Superior temporal gyrus (tissue), 1 donor: Measurements from ENCODE around the gene TYROBP.
"Not testable (repeated sequence)": the region's sequence is repeated elsewhere in the genome, so short reads cannot be mapped to it uniquely, and the experiment has no call there.

Source experiments
- DNase-seq: peaks from one replicate; pipeline ENCODE4 v3.0.0-alpha.2; 2016; ENCODE audit errors: extremely low spot score

Gene TYROBP

DNA sequence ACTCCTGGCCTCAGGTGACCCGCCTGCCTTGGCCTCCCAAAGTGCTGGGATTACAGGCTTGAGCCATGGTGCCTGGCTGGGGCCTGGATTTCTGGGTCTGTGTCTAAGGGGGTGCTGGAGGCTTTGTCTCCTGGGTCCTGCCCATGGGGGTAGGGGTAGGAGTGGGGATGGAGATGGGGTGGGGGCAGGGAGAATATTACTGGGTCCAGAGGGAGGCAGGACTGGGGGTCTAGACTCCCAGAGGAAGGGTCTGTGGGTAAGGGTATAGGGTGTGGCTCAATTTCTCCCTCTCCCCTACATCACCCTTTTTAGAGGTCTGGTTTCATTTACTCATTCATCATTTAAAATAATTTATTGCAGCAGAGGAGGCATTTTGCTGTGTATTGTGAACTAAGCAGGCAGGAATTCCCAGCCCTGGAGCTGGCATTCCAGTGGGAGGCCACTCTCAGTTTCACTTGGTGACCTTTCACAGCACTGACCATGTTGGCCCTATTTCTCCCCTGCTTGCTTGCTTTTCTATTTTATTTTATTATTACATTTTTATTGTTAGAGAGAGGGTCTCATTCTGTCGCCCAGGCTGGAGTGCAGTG is 6.9 kb downstream of the TYROBP start:
- no peak for DNase-seq

DNA sequence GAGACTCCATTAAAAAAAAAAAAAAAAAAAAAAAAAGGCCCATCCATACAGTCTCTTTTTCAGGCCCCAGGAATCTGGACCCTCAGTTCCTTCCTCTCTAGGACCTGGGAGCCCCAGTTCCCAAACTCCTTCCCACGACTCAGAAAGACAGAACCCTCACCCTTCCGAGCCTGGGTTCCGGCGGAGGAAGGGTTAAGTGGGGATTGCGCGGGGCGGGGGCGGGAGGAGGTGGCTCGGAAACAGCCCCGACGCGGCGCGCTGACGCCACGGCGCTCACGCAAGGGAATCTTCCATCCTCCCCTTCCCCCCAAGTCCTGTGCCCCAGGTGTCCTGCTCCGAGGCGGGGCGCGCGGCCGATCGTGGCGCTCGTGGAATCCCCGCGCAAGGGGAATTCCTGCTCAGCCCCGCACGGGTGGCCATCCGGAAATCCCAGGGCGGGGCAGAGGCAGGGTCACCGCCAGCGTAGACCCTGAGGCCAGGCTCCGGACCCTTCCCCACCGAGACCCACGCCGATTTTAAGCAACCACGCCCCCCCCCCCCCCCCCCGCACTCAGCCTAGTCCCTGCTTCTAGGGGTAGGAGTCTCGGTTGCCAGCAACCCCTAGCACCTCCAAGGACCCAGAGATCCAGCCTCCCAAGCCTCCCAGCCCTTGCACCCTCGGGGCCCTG is 8.4 kb downstream of the TYROBP start:
- peak; percentile 70 for DNase-seq

DNA sequence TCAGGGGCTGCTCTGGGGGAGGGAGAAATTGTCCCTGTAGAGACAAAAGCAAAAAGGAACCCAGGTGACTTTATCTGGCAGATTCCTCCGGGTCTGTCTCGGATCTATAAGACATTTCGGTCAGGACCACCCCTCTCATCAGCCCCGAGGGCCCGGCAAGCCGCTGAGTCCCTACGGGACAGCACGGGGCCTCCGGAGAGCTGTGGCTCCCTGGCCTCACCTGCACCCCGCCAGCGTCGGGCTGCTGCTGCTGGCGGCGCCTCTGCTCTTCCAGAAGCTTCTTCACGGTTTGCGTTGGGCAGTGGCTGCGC is 9.6 kb downstream of the TYROBP start:
- DNase-seq, result no peak

DNA sequence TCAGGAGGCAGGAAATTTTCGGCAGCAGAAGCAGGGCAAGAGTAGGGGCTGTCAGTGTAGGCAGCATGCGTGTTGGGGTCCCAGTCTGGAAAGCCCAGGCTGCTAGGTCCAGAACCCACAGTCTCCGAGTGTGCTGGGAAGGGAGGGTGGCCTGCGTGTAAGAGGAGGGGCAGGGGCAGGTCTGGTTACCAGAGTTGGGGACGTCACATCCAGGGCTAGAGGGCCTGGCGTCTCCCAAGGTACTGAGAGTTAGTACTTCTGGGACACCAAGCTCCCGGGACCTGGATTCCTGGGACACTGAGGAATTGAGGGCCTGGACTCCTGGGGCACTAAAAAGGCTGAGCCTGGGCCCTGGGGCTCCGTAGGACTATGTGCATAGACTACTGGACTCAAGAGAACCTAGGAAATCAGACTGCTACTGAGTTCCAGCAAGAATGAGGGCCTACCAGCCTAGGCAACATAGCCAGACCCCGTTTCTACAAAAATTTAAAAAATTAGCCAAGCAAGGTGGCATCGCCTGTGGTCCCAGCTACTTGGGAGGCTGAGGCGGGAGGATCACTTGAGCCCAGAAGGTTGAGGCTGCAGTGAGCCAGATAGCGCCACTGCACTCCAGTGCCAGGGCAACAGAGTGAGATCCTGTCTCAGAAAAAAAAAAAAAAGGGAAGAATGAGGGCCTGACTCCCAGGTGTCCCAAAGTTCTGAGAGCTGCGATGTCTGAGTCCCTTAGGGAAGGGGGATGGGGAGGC is 10.2 kb downstream of the TYROBP start:
- DNase-seq, result no peak

GRCh38 chr19:35896643-35897040 is 11.5 kb downstream of the TYROBP start:
- no peak for DNase-seq

GRCh38 chr19:35895911-35896642 is 12.0 kb downstream of the TYROBP start:
- no peak for DNase-seq

GRCh38 chr19:35894342-35894741 is 13.8 kb downstream of the TYROBP start:
- no peak for DNase-seq

DNA sequence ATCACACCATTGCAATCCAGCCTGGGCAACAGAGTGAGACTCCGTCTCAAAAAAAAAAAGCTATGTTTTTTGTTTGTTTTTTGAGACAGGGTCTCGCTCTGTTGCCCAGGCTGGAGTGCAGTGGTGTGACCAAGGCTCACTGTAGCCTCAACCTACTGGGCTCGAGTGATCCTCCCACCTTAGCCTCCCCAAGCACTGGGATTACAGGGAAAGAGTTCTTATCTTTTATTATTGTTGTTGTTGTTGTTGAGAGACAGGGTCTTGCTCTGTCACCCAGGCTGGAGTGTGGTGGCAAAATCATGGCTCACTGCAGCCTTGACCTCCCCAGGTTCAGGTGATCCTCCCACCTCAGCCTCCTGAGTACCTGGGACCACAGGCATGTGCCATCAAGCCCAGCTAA is 16.3 kb downstream of the TYROBP start:
- not testable (repeated sequence) for DNase-seq

DNA sequence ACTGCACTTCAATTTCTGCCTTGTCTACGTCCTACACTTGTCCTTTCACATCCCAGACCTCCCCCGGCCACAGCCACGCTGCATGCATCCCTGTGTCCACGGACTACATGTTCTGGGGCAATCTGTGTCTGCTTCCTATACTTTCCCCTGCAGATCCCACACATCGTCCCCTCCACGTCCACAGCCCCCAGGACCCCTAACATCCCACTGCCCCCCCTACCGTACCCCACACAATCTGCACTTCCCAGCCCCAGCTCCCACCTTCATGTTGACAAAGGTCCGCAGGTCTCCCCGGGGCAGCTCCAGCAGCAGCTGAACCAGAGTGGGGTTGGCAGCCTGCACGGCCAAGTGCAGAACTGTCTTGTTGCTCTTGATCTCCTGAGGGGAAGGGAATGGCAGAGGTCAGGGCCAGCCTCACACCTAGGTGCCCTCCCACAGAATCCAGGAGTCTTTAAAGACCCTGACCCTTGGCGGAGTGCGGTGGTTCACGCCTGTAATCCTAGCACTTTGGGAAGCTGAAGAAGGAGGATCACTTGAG is 17.9 kb downstream of the TYROBP start:
- DNase-seq, result no peak

DNA sequence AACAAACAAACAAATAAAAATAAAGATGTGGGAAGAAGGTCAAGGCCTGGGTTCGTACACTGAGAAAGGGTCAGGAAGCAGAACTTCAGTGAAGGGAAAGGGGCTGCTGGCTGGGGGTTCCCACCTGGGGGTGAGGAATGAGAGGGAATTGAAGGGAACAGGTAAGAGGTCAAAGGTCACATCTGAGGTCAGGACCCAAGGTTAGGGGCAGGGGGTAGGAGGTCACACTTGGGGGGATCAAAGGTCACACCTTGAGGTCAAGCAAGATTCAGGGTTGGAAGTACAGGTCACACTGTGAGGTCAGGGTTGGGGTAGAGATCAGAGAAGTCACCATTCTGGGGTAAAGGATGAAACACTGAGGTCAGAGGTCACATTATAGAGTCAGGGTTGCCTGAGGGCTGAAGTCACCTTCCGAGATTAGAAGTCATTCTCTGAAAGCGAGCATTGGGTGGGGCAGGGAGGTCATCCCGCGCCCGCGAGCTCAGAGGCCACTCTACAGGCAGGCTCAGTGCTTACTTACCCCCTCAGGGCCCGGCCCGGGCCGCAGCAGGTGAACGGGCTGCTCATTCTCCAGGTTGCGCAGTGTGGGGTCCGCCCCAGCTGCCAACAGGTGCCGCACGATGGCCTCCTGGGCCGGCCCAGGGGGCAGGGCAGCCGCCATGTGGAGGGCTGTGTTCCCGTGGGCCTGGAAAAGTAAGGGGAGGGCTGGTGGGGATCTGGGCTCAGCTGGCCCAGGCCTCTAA is 18.6 kb downstream of the TYROBP start:
- DNase-seq, result no peak

DNA sequence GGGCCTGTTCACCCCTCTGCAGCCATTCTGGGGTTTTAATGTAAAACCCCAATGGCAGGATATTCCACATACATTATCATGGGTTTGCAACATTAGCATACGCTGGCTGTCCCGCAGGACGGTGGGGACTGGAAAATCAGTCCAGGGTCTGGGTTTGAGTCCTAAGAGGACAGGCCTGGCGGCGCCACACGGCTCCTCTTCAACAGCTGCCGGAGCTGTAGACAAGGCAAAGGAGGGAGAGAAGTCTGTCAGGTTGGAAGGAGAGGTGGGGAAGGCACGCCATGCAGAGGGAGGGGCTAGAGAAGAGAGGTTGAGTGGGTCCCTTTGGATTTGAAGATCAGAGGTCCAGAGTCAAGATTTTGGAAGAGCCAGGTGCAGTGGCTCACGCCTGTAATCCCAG is 19.7 kb downstream of the TYROBP start:
- DNase-seq, result no peak

DNA sequence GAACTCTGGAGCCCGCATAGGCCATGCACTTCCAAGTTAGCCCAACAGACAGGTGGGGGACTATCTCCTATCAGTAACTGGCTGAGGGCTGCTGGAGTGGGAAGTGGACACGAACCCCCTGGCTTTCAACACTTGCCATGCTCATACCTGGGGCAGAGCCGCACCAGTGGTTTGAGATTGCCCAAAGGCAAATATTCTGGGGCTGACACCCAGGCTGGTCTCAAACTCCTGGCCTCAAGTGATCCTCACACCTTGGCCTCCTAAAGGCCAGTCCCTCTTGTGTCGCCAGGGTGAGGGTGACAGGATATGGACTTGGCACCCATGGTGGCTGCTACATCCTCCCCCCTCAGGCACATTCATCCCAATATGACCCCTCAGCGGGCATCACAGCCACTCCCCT is 20.9 kb downstream of the TYROBP start:
- DNase-seq, result no peak

DNA sequence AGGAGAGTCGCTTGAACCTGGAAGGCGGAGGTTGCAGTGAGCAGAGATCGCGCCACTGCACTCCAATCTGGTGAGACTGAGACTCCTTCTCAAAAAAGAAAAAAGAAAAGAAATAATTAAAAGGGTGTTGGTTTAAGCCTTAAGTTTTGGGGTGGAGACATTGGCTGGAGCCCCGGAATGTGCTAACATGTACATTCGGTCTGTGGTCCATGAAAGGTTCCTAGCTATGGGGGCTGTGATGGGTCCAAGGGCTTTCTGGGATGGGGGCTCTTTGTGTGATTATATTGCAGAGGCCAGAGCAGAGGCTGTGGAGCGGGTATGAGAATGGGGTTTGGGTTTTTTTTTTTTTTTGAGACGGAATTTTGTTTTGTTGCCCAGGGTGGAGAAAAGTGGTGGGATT is 22.2 kb downstream of the TYROBP start:
- no peak for DNase-seq

DNA sequence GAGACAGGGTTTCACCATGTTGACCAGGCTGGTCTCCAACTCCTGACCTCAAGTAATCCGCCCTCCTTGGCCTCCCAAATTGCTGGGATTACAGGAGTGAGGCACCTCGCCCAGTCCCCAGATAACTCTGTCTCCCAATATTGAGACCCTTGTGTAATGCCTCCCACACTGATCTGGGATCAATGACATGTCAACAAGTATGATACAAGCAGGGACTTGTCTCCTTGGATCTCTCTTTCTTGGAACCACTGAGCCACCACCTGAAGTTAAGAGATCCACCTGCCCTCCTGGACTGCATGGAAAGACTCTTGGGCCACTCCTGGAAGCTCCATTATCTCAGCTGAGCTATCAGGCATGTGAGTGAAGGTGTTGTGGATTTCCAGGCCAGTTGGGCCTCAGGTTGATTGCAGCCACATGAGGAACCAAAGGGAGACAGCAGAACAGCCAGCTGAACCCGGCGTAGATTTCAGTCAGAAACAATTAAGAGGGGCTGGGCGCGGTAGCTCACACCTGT is 22.8 kb downstream of the TYROBP start:
- no peak for DNase-seq

GRCh38 chr19:35883882-35884281 is 24.2 kb downstream of the TYROBP start:
- no peak for DNase-seq

- DNase-seq, result peak; percentile 94
Measured at GRCh38 chr19:35882114-35882832, 25.8 kb downstream of the TYROBP start.

GRCh38 chr19:35879770-35880317 is 28.3 kb downstream of the TYROBP start:
- DNase-seq, result peak; percentile 85

GRCh38 chr19:35879068-35879467 is 29.0 kb downstream of the TYROBP start:
- DNase-seq, result no peak

- DNase-seq, result no peak
Measured at GRCh38 chr19:35874392-35874930, 33.6 kb downstream of the TYROBP start.

DNA sequence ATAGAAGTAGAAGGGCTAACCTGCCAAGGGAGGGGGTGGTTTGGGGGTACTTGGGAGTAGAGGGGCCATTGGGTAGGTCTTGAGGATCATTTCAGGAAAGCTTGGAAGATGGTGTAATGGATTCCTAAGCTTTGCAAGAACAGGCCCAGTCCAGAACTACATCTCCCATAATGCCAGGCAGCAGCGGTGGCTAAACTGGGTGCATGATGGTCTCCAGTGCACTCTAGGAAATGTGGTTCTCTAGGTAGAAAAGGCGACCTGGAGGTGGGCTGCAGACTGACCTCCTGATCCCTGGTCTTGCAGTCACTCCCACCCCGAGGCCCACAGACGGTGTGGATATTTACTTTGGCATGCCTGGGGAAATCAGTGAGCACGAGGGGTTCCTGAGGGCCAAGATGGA is 35.9 kb downstream of the TYROBP start:
- DNase-seq, result no peak
